ENCODE data around the gene PMS2.
"Not testable (repeated sequence)": the region's sequence is repeated elsewhere in the genome, so short reads cannot be mapped to it uniquely, and the experiment has no call there.

The PMS2 gene

DNA sequence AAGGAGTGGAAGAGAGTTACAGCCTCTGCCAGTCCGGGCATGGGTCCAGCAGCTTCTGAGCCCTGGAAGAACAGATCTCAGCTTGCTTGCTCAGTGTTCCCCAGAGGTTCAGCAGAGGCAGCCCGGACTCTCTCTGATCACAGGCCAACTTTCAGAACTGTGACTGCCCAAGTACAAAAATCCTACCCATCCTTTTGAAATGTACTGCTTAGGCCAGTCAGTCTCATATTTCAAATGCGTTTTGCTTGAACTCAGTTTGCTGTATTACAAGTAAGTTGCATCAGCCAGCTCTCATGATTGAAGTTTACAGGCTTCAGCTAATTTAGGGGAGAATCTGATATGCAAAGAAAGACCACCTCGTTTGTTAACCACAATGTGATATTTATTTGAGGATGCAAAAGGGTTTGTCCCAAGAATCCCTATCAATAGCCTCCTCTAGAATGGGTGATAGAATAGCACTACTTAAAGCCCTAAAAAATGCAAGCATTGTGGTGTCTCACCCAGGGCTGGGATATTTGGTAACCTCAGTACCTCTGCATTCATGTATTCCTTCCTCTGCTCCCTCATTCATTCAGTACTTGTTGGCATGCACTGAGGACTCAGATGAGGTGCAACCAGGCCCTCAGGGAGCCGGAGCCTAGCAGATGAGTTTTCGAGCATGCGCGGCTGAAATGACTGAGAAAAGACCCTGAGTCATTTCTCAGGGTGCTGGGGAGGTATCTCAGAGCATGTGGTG lies 7.2 kb upstream of the PMS2 start:
- DNase-seq (ENCODE audit: low read depth) = peak; percentile 89
- no peak overlapping the region for H3K4me3 ChIP-seq (replicated peaks; ENCODE audit: low read depth, low read length)
- TF ChIP-seq, protein P1, sequence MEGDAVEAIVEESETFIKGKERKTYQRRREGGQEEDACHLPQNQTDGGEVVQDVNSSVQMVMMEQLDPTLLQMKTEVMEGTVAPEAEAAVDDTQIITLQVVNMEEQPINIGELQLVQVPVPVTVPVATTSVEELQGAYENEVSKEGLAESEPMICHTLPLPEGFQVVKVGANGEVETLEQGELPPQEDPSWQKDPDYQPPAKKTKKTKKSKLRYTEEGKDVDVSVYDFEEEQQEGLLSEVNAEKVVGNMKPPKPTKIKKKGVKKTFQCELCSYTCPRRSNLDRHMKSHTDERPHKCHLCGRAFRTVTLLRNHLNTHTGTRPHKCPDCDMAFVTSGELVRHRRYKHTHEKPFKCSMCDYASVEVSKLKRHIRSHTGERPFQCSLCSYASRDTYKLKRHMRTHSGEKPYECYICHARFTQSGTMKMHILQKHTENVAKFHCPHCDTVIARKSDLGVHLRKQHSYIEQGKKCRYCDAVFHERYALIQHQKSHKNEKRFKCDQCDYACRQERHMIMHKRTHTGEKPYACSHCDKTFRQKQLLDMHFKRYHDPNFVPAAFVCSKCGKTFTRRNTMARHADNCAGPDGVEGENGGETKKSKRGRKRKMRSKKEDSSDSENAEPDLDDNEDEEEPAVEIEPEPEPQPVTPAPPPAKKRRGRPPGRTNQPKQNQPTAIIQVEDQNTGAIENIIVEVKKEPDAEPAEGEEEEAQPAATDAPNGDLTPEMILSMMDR (IDR thresholded peaks at IDR 0.05; ENCODE audit: low read length, missing control alignments) = no peak

DNA sequence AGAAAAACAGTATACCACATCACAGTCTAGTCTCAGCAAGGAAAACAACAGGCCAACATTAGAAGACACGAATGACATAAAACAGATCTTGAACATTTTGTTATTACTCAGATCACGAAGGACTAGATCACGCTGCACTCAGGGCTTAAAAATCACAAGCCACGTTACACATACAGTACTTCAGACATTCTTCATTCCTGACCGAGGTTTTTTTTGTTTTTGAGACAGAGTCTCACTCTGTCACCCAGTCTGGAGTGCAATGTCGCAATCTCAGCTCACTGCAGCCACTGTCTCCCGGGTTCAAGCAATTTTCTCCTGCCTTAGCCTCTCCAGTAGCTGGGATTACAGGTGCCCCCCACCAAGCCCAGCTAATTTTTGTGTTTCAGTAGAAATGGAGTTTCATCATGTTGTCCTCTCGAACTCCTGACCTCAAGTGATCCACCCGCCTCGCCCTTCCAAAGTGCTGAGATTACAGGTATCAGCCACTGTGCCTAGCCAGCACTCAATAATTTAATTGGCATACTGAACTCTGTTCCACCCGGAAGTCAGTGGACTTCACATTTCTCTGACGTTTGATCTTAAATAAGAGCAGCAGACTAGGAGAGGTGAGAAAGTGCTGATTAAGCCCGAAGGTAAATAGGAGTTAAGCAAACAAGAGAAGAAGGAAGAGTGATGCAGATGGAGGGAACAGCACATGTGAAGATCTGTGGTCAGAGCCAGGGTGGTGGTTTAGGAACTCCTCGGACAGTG lies 3.7 kb upstream of the PMS2 start:
- no peak overlapping the region for H3K4me3 ChIP-seq (replicated peaks; ENCODE audit: low read depth, low read length)
- no peak for DNase-seq (ENCODE audit: low read depth)
- TF ChIP-seq, protein P1 (IDR thresholded peaks at IDR 0.05; ENCODE audit: low read length, missing control alignments) = no peak

DNA sequence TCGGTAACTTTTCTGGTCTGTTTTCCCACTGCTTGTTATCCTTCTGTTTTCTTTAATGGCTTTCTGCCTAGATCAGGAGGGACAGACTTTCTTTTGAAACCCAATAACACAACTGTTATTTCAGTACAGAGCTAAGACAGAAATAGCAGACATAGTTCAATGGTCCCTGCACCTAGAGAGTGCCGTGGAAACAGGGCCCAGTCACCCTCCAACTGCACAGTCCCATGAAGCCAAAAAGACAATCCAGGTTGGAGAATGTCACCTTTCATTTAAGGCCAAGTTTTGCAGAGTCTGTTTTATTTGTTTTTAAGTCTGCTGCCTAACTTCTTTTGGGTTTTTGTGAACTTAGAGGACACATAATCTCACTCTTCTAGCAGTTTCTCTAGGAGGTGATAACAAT lies 2.7 kb upstream of the PMS2 start:
- TF ChIP-seq, protein P1 (IDR thresholded peaks at IDR 0.05; ENCODE audit: low read length, missing control alignments) = no peak
- H3K4me3 ChIP-seq (replicated peaks; ENCODE audit: low read depth, low read length) = no peak overlapping the region
- DNase-seq (ENCODE audit: low read depth) = no peak

DNA sequence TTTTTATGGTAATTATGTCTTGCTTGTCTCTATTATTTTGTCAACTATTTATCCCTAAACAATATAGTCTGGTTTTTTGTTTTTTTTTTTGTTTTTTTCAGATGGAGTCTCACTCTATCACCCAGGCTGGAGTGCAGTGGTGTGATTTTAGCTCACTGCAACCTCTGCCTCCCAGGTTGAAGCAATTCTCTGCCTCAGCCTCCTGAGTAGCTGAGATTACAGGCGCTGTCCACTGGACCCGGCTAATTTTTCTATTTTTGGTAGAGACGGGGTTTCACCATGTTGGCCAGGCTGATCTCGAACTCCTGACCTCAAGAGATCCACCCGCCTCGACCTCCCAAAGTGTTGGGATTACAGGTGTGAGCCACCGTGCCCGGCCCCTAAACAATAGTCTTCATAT lies 1.5 kb upstream of the PMS2 start:
- DNase-seq (ENCODE audit: low read depth) = not testable (repeated sequence)
- H3K4me3 ChIP-seq (replicated peaks; ENCODE audit: low read depth, low read length) = peak overlapping the region; percentile 89

DNA sequence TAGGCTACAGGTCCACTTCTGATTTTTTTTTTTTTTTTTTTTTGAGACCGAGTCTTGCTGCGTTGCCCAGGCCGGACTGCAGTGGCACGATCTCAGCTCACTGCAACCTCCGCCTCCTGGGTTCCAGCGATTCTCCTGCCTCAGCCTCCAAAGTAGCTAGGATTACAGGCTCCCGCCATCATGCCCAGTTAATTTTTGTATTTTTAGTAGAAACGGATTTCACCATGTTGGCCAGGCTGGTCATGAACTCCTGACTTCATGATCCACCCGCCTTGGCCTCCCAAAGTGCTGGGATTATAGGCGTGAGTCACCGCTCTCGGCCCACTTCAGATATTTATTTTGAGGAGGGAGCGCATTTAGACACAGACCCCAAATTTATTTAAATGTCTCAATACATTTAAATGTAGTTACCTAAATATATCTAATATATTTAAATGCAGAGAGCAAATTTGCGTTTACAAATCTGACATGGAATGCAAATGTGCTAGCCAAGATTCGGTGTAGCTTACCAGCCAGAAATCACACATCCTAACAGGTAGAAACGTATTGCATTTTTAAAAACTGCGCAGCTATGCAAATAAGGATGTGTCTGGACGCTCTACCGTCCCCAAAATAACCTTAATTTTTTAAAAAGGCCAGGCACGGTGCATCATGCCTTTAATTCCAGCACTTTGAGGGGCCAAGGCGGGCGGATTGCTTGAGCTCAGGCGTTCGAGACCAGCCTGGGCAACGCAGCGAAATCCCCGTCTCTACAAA lies 836 bp downstream of the PMS2 start:
- peak overlapping the region; percentile 89 for H3K4me3 ChIP-seq (replicated peaks; ENCODE audit: low read depth, low read length)
- DNase-seq (ENCODE audit: low read depth) = not testable (repeated sequence)

DNA sequence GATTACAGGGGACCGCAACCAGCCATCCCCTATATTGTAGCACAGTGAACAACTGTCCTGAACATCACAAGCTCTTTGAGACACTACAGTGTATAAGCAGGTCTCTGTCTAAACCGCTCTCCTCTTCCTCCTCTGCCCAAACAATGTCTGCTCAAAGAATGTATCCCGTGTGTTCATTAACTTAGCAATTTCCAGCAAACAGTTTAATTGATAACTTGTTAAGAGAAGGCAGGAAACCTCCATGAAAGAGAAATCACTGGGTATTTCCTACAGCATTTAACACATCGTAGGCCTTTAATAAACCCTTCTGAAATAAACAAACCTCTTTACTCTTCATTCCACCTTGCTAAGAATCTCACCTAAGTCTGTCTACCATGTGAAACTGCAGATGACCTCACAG lies 1.5 kb downstream of the PMS2 start:
- H3K4me3 ChIP-seq (replicated peaks; ENCODE audit: low read depth, low read length) = no peak overlapping the region
- no peak for DNase-seq (ENCODE audit: low read depth)
- TF ChIP-seq, protein P1 (IDR thresholded peaks at IDR 0.05; ENCODE audit: low read length, missing control alignments) = no peak

DNA sequence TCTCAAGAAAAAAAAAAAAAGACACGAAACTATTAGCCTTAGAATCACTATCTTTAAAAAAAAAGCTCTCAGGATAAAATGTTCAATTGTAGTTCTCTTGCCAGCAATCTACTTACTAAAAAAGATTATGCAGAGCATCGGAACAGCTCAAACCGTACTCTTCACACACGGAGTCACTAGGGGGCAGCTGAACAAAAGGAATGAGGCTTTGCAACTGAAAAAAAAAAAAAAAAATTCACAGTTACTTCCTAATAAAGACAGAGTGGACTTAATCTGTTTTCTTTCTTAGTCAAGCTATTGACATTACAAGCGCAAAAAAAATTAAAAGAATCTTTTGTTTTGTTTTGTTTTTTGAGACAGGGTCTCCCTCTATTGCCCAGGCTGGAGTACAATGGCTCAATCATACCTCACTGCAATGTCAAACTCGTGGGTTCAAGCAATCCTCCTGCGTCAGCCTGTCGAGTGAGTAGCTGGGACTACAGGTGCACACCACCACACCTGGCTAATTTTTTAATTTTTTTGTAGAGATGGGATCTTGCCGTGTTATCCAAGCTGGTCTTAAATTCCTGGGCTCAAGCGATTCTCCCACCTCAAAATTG lies 11.5 kb downstream of the PMS2 start:
- TF ChIP-seq, protein P1 (IDR thresholded peaks at IDR 0.05; ENCODE audit: low read length, missing control alignments) = peak; percentile 66
- DNase-seq (ENCODE audit: low read depth) = peak; percentile 77
- no peak overlapping the region for H3K4me3 ChIP-seq (replicated peaks; ENCODE audit: low read depth, low read length)

DNA sequence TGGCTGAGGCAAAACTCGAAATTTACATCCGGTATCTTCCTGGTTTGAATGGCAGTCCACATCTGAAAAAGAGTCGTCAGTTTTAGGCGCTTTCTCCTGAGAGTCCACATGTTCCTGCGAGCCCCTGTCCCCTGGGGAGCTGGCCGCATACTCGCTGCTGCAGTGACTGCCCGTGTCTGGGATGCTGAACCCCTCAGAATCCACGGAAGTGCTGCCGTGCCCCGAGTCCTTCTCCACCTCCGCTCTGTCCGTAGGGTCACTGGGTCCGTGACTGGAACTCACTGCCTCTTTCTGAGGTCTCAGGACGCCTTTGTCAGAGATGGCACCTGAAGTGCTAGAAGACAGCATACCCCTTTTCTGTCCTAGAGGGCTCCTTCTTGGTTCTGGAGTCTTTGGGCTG lies 21.8 kb downstream of the PMS2 start:
- H3K4me3 ChIP-seq (replicated peaks; ENCODE audit: low read depth, low read length); DNase-seq (ENCODE audit: low read depth): not testable (repeated sequence)

DNA sequence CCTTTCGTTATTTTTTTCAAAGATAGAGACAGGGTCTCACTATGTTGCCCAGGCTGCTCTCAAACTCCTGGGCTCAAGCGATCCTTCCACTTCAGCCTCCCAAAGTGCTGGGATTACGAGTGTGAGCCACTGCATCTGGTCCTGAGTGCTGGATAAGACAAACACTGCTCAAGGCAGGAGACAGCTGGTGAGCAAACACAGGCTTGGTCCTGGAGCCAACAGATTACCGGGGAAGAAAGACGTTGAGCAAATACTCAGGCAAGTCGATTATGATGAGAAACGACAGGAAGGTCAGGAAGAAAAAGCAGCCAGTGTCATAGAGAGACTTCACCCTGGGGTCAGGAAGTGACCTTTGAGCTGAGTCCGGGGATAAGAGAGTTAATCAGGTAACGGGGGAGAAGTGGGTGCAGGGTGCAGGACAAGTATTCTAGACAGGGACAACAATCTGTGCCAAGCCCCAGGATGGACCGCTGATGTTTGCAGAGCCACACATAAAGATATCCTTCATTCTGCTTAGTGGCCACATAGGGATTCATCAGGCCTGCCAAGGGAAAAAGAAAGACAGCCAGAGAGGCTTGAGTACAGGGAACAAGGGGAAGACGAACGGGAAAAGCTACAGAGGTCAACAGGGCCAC lies 29.1 kb downstream of the PMS2 start:
- DNase-seq (ENCODE audit: low read depth); H3K4me3 ChIP-seq (replicated peaks; ENCODE audit: low read depth, low read length): not testable (repeated sequence)

DNA sequence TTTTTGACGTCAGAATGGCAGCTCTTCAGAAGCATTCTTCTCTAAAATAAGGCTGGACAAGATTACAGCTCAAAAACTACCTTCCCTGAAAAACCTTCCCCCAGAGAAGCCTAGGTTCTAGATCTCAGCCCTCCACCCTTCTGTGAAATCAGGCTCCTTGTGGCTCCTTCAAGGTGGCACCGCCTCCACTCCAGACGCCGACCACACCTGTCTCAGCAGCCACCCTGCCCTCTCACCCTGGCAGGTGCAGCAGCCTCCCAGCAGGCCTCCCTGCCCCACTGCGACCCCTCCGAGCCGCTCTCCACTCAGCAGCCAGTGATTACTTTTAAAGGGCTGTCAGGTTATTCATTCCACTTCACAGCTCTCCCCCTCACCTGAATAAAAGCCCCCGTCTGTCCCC lies 35.3 kb downstream of the PMS2 start:
- DNase-seq (ENCODE audit: low read depth); H3K4me3 ChIP-seq (replicated peaks; ENCODE audit: low read depth, low read length): not testable (repeated sequence)

DNA sequence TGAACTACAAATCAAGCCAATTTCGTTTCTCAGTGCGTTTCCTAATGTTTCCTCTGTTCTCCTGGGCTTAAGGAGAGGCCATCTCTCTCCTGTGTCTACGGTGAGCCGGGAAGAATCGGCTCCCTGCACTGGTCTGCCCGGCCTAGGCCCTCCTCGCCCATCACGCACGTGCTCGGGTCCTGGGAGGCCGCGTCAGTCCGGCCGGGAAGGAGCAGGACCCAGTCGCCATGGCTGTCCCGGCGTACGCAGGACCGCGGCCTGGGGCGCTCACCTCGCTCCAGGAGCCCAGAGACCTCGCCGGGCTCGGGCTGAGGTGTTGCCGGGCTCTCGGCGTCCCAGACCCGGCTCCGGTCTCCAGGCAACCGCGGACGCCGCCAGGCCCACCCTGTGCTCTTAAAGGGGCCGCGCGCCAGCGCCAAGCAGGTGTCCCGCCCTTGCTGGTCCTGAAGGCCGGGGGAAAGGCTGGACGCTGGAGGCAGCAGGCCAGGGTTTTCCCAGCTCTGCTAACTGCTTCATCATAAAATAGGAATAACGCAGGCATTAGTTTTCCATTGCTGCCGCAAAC lies 38.4 kb downstream of the PMS2 start, which contains the start of gene RSPH10B:
Gene RSPH10B, minus strand, starts transcription at position 343 of the 565 bp plus-strand sequence. CDS start 3,573 bp downstream, outside the sequence.
- DNase-seq (ENCODE audit: low read depth) = not testable (repeated sequence)

More for the DNA sequence above, 38.4 kb downstream of the PMS2 start, which contains the start of gene RSPH10B:
- not testable (repeated sequence) for H3K4me3 ChIP-seq (replicated peaks; ENCODE audit: low read depth, low read length)
